Activated CD4-positive, alpha-beta T cell treated with anti-CD3 and anti-CD28 coated beads for 1 hour (primary cell): ENCODE results near the gene TNFSF13.

Experiments used
- DNase-seq: peaks from one replicate; pipeline ENCODE4 v3.0.0-alpha.2; 2020

The TNFSF13 gene

GRCh38 chr17:7552621-7553051, 5.9 kb upstream of the TNFSF13 start:
- DNase-seq, result no peak

GRCh38 chr17:7553356-7553755, 5.2 kb upstream of the TNFSF13 start:
- no peak for DNase-seq

- no peak for DNase-seq
Measured at GRCh38 chr17:7555320-7555948, 3.1 kb upstream of the TNFSF13 start.

- DNase-seq, result no peak
Measured at GRCh38 chr17:7556627-7557026, 1.9 kb upstream of the TNFSF13 start.

GRCh38 chr17:7557147-7557764, 1.3 kb upstream of the TNFSF13 start:
- no peak for DNase-seq

GRCh38 chr17:7557775-7558543, 591 bp upstream of the TNFSF13 start:
- no peak for DNase-seq

- DNase-seq, result no peak
Measured at GRCh38 chr17:7559320-7560171, 996 bp downstream of the TNFSF13 start.

- DNase-seq, result no peak
Measured at GRCh38 chr17:7560172-7561027, 1.9 kb downstream of the TNFSF13 start.

- DNase-seq, result peak; percentile 76
Measured at GRCh38 chr17:7561028-7561575, 2.6 kb downstream of the TNFSF13 start.

- DNase-seq, result peak; percentile 88
Measured at GRCh38 chr17:7561589-7562207, 3.1 kb downstream of the TNFSF13 start, which contains the start of gene SENP3. SENP3 (plus strand) TSS chr17:7561919; CDS start chr17:7563077, 1,158 bp downstream.

GRCh38 chr17:7562208-7562605, 3.7 kb downstream of the TNFSF13 start:
- no peak for DNase-seq

- DNase-seq, result no peak
Measured at GRCh38 chr17:7563115-7563869, 4.7 kb downstream of the TNFSF13 start.

GRCh38 chr17:7569571-7569970, 11.0 kb downstream of the TNFSF13 start:
- DNase-seq, result no peak

- DNase-seq, result no peak
Measured at GRCh38 chr17:7570351-7570750, 11.8 kb downstream of the TNFSF13 start.

GRCh38 chr17:7572338-7572587, 13.7 kb downstream of the TNFSF13 start:
- no peak for DNase-seq

GRCh38 chr17:7572588-7573323, 14.2 kb downstream of the TNFSF13 start:
- peak; percentile 100 for DNase-seq

- DNase-seq, result peak; percentile 83
Measured at GRCh38 chr17:7573324-7574080, 15.0 kb downstream of the TNFSF13 start.

- no peak for DNase-seq
Measured at GRCh38 chr17:7574176-7574953, 15.8 kb downstream of the TNFSF13 start.
